Measurements from ENCODE around the gene ADARB2. TPM values are rescaled to one million over a fixed set of nuclear protein-coding genes. Genes with fewer than 3 reads are reported as not detected.

ADARB2 gene
- polyA plus RNA-seq, 3 donors = not detected

- Histone ChIP-seq H3K4me1 (ENCODE audit: control insufficient read depth in 1 of 2, insufficient read depth in 2 of 2, low read length in 2 of 2) (no peaks in the 10 kb centered on the region), H4K20me1 (ENCODE audit: insufficient read depth, low read length) (no peaks in the 10 kb centered on the region), H3K36me3 (replicated peaks in 1 of 2; ENCODE audit: control insufficient read depth in 1 of 2, insufficient read depth in 2 of 2, low read length in 2 of 2) (no peaks in the 10 kb centered on the region), H3K9ac (ENCODE audit: insufficient read depth, low read length, poor library complexity, severe bottlenecking) (no peak overlapping the region), H3K4me2 (replicated peaks; ENCODE audit: extremely low read depth, low read length, poor library complexity, severe bottlenecking) (no peak overlapping the region), H3K79me2 (ENCODE audit: insufficient read depth, low read length) (no peaks in the 10 kb centered on the region), H3K4me3 (replicated peaks in 1 of 3; ENCODE audit: low read depth in 2 of 3, low read length in 3 of 3) (no peak overlapping the region), H3K27me3 (ENCODE audit: control insufficient read depth in 2 of 2, insufficient read depth in 2 of 2, low read length in 2 of 2) (no peaks in the 10 kb centered on the region), H3K9me3 (replicated peaks in 1 of 2; ENCODE audit: control insufficient read depth in 1 of 2, insufficient read depth in 1 of 2, low read length in 2 of 2) (no peaks in the 10 kb centered on the region), H3K27ac (ENCODE audit: low read depth in 1 of 2, low read length in 2 of 2) (no peak overlapping the region), H2AFZ (ENCODE audit: insufficient read depth, low read depth, low read length, poor library complexity, severe bottlenecking) (no peak overlapping the region)
- TF ChIP-seq CTCF (IDR thresholded peaks at IDR 0.05) = no peak
- no peak for DNase-seq
- no peak overlapping the region for H3K4me3 Mint-ChIP-seq
- 91% methylated on average over 11 of the region's 11 CpGs for WGBS (ENCODE audit: insufficient coverage)
- H3K27ac Mint-ChIP-seq = no peak overlapping the region
- H3K4me1 Mint-ChIP-seq = no peaks in the 10 kb centered on the region
- no peaks in the 10 kb centered on the region for H3K9me3 Mint-ChIP-seq
- H3K27me3 Mint-ChIP-seq (ENCODE audit: low read depth in 3 of 3) = peaks cover 0 to 4% (median 2%) of the 10 kb centered on the region in 3 donors
- H3K36me3 Mint-ChIP-seq = no peaks in the 10 kb centered on the region
- intact Hi-C loops (cut with micrococcal nuclease) = no loop called here
These were observed 342.3 kb downstream of the ADARB2 start for GRCh38 chr10:1395025-1395480.

GRCh38 chr10:1394155-1394912 is 343.0 kb downstream of the ADARB2 start:
- WGBS (ENCODE audit: insufficient coverage) = 82% methylated on average over 11 of the region's 13 CpGs
- H3K4me3 ChIP-seq (replicated peaks in 1 of 3; ENCODE audit: low read depth in 2 of 3, low read length in 3 of 3) = no peak overlapping the region
- H3K4me2 ChIP-seq (replicated peaks; ENCODE audit: extremely low read depth, low read length, poor library complexity, severe bottlenecking) = no peak overlapping the region
- H3K27ac Mint-ChIP-seq = no peak overlapping the region
- no peaks in the 10 kb centered on the region for H3K36me3 ChIP-seq (replicated peaks in 1 of 2; ENCODE audit: control insufficient read depth in 1 of 2, insufficient read depth in 2 of 2, low read length in 2 of 2)
- no peak for TF ChIP-seq CTCF (IDR thresholded peaks at IDR 0.05)
- no peak overlapping the region for H3K9ac ChIP-seq (ENCODE audit: insufficient read depth, low read length, poor library complexity, severe bottlenecking)
- H3K4me1 Mint-ChIP-seq = no peaks in the 10 kb centered on the region
- no peaks in the 10 kb centered on the region for H4K20me1 ChIP-seq (ENCODE audit: insufficient read depth, low read length)
- no peaks in the 10 kb centered on the region for H3K9me3 ChIP-seq (replicated peaks in 1 of 2; ENCODE audit: control insufficient read depth in 1 of 2, insufficient read depth in 1 of 2, low read length in 2 of 2)
- intact Hi-C loops (cut with micrococcal nuclease) = no loop called here
- no peaks in the 10 kb centered on the region for H3K9me3 Mint-ChIP-seq
- no peak overlapping the region for H2AFZ ChIP-seq (ENCODE audit: insufficient read depth, low read depth, low read length, poor library complexity, severe bottlenecking)
- no peaks in the 10 kb centered on the region for H3K4me1 ChIP-seq (ENCODE audit: control insufficient read depth in 1 of 2, insufficient read depth in 2 of 2, low read length in 2 of 2)
- no peak for DNase-seq
- peaks cover 0 to 4% (median 2%) of the 10 kb centered on the region in 3 donors for H3K27me3 Mint-ChIP-seq (ENCODE audit: low read depth in 3 of 3)
- H3K4me3 Mint-ChIP-seq = no peak overlapping the region
- H3K27ac ChIP-seq (ENCODE audit: low read depth in 1 of 2, low read length in 2 of 2) = no peak overlapping the region
- no peaks in the 10 kb centered on the region for H3K27me3 ChIP-seq (ENCODE audit: control insufficient read depth in 2 of 2, insufficient read depth in 2 of 2, low read length in 2 of 2)
- no peaks in the 10 kb centered on the region for H3K36me3 Mint-ChIP-seq
- H3K79me2 ChIP-seq (ENCODE audit: insufficient read depth, low read length) = no peaks in the 10 kb centered on the region
